Measurements from ENCODE around the gene CABP1.

- TF ChIP-seq CTCF (IDR thresholded peaks at IDR 0.05; ENCODE audit: low read depth, low read length, missing input control) (no peak), TAF1 (conservative IDR thresholded peaks at IDR 0.05) (no peak), GABPA (IDR thresholded peaks at IDR 0.05 in 1 of 2, conservative IDR thresholded peaks at IDR 0.05 in 1 of 2) (no peak), MAX (IDR thresholded peaks at IDR 0.05) (no peak), RAD21 (IDR thresholded peaks at IDR 0.05) (no peak), HNF4G (IDR thresholded peaks at IDR 0.05) (no peak), ATF3 (IDR thresholded peaks at IDR 0.05) (no peak), REST (IDR thresholded peaks at IDR 0.05) (no peak)
Measured at GRCh38 chr12:120598674-120599463, 41.6 kb upstream of the CABP1 start.
